Measurements from ENCODE around the gene ESR1. TPM values are rescaled to one million over a fixed set of nuclear protein-coding genes. Genes with fewer than 3 reads are reported as not detected.
"Not testable (repeated sequence)": the region's sequence is repeated elsewhere in the genome, so short reads cannot be mapped to it uniquely, and the experiment has no call there.

The ESR1 gene
- total RNA-seq, 1 donor from 2014 or later, result 0.72 TPM

DNA sequence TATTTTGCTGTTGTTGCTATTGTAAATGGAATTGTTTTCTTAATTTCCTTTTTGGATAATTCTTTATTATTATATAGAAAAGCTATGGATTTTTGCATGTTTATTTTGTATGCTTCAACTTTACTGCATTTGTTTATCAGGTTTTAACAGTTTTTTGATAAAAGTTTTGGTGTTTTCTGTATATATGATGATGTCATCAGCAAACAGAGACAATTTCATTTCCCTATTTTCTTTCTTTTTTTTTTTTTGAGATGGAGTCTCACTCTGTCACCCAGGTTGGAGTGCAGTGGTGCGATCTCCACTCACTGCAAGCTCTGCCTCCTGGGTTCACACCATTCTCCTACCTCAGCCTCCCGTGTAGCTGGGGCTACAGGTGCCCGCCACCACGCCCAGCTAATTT lies 156.9 kb downstream of the ESR1 start:
- DNase-seq (ENCODE audit: low read depth), result not testable (repeated sequence)

- no peak for DNase-seq (ENCODE audit: low read depth)
Observed at GRCh38 chr6:151974061-151974617, 166.7 kb downstream of the ESR1 start.

GRCh38 chr6:151975795-151976194 lies 168.3 kb downstream of the ESR1 start:
- DNase-seq (ENCODE audit: low read depth), result no peak

- not testable (repeated sequence) for DNase-seq (ENCODE audit: low read depth)
Observed at GRCh38 chr6:151988199-151988598, 180.7 kb downstream of the ESR1 start.

DNA sequence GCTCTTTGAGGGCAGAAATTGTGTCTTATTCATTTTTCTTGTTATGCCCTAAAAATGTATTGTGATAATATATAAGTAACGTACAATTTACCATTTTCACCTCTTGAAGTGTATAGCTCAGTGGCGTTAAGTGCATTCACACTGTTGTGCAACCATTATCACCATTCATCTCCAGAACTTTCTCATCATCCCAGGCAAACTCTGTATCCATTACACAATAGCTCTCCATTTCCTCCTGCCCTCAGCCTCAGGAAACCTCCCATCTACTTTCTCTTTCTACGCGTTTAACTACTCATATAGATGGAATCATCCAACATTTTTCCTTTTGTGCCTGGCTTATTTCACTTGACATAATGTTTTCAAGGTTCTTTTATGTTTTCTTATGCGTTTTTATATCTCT lies 184.6 kb downstream of the ESR1 start:
- no peak for DNase-seq (ENCODE audit: low read depth)

DNA sequence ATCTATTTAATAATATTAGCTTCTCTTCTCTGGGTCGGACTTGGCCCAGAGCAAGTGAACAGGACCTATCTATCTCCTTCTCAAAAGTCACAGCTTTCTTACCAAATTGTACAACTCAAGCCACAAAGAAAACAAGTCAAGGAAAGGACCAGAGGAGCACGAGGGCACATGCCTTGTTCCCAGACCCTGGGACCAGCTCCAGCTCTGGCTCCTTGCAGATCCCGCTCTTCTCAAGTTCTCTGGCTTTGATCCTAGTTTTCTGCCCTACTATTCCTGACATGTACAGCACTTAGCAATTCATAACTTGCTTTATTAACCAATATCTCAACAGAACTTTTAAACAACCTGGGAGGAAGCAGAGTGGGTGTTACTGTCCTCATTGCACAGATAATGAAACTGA lies 185.9 kb downstream of the ESR1 start:
- DNase-seq (ENCODE audit: low read depth), result peak; percentile 37

DNA sequence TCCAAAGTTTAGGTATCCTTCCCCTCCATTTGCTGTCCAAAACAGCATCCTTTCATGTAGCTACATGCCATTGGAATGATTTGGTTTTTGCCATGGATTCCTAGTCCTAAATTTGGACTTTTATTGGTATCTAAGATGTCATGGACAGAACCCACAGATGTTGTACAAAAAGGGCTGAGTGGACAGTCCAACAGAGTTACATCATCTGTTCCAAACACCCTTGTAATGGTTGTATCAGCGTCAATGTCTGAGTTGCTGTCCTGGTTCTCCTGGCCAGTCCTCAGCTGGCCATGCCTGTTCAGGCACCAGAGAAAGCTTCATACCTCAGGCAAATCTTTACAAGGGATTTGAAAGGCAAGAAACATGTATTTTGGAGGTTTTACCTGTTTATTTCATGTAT lies 191.3 kb downstream of the ESR1 start:
- DNase-seq (ENCODE audit: low read depth), result peak; percentile 37

DNA sequence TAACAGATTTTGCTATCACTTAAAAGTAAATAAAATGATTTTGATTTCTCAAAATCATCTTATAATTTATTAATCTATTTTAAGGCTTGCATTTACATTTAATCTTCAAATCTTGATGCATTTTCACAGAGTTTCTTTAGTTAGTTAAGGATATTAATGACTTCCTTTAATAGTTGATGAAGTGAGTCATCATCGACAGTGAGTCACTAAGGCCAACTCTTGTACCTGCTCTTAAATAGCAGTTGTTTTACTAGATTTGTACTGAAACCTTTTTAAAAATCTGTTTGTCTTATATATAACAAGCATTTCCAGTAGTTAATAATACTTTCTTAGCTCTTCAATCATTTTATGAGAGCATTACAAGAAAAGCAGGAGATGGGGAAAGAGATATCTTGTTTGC lies 191.7 kb downstream of the ESR1 start:
- DNase-seq (ENCODE audit: low read depth), result no peak

DNA sequence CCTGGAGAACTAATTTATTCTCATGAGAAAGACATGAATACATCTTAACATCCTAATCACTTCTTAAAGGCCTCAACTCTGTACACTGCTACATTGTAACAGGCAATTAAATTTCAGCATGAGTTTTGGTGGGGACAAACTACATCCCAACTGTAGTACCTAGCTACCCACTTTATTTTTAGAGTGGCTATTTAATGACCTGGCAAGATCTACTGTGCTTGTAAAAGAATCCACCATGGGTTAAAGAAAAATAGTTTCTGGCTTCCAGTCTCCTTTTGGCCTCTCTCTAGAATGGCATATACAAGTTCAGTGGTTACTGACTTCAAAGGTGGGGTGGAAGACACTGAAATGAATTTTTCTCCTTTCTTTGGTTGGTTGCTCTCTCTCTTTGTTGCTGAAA lies 193.9 kb downstream of the ESR1 start:
- no peak for DNase-seq (ENCODE audit: low read depth)

- no peak for DNase-seq (ENCODE audit: low read depth)
Observed at GRCh38 chr6:152002306-152002705, 194.8 kb downstream of the ESR1 start.

DNA sequence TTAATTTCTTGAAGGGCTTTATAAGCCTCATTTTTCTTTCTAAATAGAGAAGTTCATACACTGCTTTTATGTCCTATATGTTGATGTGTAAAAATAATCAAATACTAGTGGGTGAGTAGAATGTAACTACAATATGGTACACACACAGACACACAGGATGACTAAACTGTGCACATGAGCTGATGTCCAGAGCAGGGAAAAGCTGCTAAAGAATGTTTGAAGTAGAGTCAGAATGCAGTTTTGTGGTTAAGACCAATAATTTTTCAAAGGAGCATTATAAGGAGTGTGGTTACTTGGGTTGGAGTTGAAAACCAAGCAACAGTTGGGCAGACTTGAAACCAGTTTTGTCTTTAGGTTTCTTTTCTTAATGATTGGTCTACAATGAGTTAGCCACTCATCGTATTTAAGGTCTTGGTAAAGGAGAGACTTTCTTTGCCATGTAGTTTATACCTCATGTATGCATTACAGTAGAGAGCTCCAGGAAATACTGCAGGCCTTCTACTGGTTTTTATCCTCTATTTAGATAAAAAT lies 196.6 kb downstream of the ESR1 start:
- DNase-seq (ENCODE audit: low read depth), result peak; percentile 33

DNA sequence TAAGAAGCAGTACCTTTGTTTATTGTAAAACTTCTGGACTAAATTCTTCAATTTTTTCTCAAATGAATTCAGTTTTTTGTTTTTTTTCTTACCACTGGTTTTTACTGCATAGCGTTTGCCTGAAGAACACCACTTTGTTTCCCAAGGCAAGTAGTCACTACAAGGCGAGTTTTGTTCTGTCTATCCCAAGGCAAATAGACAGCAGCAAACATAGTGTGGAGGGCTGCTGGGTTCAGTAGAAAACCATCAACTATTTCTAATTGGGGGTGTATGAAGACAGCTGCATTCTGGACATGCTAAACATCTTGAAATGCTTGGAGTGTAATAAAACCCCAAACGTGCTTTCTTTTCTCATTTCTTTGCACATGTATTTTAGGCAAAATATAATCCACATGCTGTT lies 197.4 kb downstream of the ESR1 start:
- DNase-seq (ENCODE audit: low read depth), result peak; percentile 14

GRCh38 chr6:152008779-152009178 lies 201.3 kb downstream of the ESR1 start:
- DNase-seq (ENCODE audit: low read depth), result no peak

- no peak for DNase-seq (ENCODE audit: low read depth)
Observed at GRCh38 chr6:152012227-152012626, 204.7 kb downstream of the ESR1 start.

- no peak for DNase-seq (ENCODE audit: low read depth)
Observed at GRCh38 chr6:152018876-152019275, 211.4 kb downstream of the ESR1 start.

DNA sequence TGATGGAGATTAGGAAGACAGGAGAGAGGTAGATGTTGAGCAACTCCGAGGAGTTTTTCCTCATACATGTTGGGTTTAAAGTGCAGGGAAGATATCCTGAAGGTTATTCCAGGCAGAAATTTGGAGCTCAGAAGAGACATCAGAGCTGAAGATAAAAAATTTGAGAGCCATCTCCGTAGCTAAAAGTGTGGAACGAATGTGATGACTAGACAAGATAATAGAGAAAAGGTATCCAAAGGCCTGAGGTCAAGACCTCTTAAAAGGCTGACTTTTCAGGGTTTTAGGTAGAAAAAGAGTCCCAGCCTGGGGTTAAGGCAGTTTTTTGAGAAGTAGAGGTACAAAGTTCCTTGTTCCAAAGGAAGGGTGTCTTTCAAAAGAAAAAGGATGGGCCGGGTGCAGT lies 214.8 kb downstream of the ESR1 start:
- no peak for DNase-seq (ENCODE audit: low read depth)

DNA sequence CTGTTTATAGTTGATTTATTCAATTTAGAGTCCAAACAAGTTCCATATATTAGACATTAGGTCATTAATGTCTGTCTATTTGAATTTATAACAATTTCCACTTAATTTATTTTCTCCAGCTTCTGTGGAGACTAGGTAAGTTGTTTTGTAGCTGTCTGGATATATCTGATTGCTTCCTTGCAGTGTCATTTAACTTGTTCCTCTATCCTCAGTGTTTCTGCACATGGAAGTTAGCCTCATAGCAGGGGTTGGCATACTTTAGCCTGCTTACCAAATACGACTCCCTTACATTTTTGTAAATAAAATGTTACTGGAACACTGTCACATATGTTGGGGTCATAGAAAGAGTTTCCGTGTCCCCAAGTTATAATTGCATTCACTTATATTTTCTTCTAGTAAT lies 216.1 kb downstream of the ESR1 start:
- no peak for DNase-seq (ENCODE audit: low read depth)

GRCh38 chr6:152026291-152026690 lies 218.8 kb downstream of the ESR1 start:
- DNase-seq (ENCODE audit: low read depth), result no peak

- peak; percentile 6 for DNase-seq (ENCODE audit: low read depth)
Observed at GRCh38 chr6:152026744-152027143, 219.3 kb downstream of the ESR1 start.

DNA sequence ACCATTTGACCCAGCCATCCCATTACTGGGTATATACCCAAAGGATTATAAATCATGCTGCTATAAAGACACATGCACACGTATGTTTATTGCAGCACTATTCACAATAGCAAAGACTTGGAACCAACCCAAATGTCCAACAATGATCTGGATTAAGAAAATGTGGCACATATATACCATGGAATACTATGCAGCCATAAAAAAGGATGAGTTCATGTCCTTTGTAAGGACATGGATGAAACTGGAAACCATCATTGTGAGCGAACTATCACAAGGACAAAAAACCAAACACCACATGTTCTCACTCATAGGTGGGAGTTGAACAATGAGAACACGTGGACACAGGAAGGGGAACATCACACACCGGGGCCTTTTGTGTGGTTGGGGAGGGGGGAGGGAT lies 226.3 kb downstream of the ESR1 start:
- not testable (repeated sequence) for DNase-seq (ENCODE audit: low read depth)

GRCh38 chr6:152034631-152035030 lies 227.1 kb downstream of the ESR1 start:
- DNase-seq (ENCODE audit: low read depth), result no peak

DNA sequence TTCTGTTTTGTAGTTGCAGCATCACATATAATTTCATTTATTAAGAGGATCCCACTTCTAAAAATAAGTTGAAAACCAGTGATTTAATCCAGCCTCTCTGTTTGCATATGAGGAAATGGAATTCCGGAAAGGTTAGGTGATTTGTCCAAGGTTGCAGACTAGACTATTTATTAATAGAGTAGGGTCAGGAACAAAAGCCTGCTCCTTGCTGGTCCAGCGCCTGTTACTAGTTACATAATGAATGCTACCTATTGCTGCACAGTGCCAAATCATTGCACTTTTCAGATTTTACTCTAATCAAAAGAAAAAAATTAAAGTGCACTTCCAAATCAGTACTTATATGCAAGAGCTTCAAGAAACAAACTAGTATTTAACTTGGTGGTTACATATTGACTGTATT lies 238.6 kb downstream of the ESR1 start:
- no peak for DNase-seq (ENCODE audit: low read depth)

DNA sequence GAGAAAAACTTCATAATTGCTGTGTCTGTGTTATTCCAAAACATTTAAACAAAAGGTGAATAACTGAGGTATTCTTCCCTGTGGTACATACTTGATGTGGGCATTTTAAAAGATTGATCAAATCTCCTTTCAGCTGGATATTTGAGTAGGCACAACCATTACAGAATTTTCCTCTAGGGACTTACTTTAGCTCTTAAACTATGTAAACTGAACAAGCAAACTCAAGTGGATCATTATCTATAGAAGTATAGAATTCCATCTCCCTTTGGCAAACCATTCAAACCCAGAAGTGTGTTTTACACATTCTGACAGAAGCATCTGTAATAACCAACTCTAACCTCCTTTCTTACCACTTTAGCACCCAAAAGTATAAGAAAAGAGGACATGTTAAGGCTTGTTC lies 241.4 kb downstream of the ESR1 start:
- DNase-seq (ENCODE audit: low read depth), result no peak

GRCh38 chr6:152049502-152049901 lies 242.0 kb downstream of the ESR1 start:
- DNase-seq (ENCODE audit: low read depth), result no peak

All from myocyte (in vitro differentiated cells).